IPS-15b (cell line): ENCODE measurements around the gene LRSAM1.

ENCODE experiments used
- H3K27me3 ChIP-seq: one replicate; pipeline ENCODE4 v1.6.1; 2013; ENCODE audit warnings: low read length; ENCODE audit not compliant: control insufficient read depth, insufficient read depth
- H3K36me3 ChIP-seq: one replicate; pipeline ENCODE4 v1.6.1; 2013; ENCODE audit warnings: low read length; ENCODE audit not compliant: control insufficient read depth, insufficient read depth
- H3K4me1 ChIP-seq: one replicate; pipeline ENCODE4 v1.6.1; 2013; ENCODE audit warnings: mild to moderate bottlenecking, low read length; ENCODE audit not compliant: control insufficient read depth, insufficient read depth
- H3K4me3 ChIP-seq: one replicate; pipeline ENCODE4 v1.5.1; 2013; ENCODE audit warnings: low read depth, low read length
- H3K9ac ChIP-seq: one replicate; pipeline ENCODE4 v1.6.1; 2013; ENCODE audit warnings: low read depth, mild to moderate bottlenecking, low read length
- H3K9me3 ChIP-seq: one replicate; pipeline ENCODE4 v1.6.1; 2013; ENCODE audit warnings: mild to moderate bottlenecking, low read length; ENCODE audit not compliant: control insufficient read depth, insufficient read depth

Gene LRSAM1

GRCh38 chr9:127467621-127468020 lies 16.3 kb downstream of the LRSAM1 start:
- H3K4me1 ChIP-seq: no peaks in the 10 kb centered on the region
- H3K9ac ChIP-seq: no peak overlapping the region
- peaks cover 7% of the 10 kb centered on the region for H3K36me3 ChIP-seq
- no peaks in the 10 kb centered on the region for H3K27me3 ChIP-seq
- no peak overlapping the region for H3K4me3 ChIP-seq
- H3K9me3 ChIP-seq: no peaks in the 10 kb centered on the region

GRCh38 chr9:127470662-127471061 lies 19.4 kb downstream of the LRSAM1 start:
- H3K9ac ChIP-seq: no peak overlapping the region
- no peak overlapping the region for H3K4me3 ChIP-seq
- H3K4me1 ChIP-seq: no peaks in the 10 kb centered on the region
- no peaks in the 10 kb centered on the region for H3K9me3 ChIP-seq
- no peaks in the 10 kb centered on the region for H3K27me3 ChIP-seq
- no peaks in the 10 kb centered on the region for H3K36me3 ChIP-seq

DNA sequence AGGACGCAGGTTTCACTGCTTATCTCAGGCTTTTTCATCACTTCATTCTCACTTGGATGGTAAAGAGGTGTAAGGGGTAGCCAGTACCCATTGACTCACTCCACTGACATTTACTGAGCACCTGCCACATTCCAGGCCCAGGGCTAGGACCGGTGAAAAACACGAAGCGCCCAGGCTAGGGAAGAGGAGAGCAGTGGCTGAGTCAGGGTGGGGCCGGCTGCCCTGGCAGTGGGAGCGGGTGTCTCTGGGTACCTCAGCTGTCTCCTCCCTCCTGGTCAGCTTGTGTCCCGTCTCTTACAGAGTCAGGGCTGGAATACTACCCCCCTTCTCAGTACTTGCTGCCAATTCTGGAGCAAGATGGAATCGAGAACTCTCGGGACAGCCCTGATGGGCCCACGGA lies 22.2 kb downstream of the LRSAM1 start:
- no peak overlapping the region for H3K4me3 ChIP-seq
- H3K9ac ChIP-seq: no peak overlapping the region
- H3K4me1 ChIP-seq: no peaks in the 10 kb centered on the region
- no peaks in the 10 kb centered on the region for H3K27me3 ChIP-seq
- H3K9me3 ChIP-seq: no peaks in the 10 kb centered on the region
- peaks cover 3% of the 10 kb centered on the region for H3K36me3 ChIP-seq

GRCh38 chr9:127473932-127474331 lies 22.6 kb downstream of the LRSAM1 start:
- no peaks in the 10 kb centered on the region for H3K9me3 ChIP-seq
- H3K27me3 ChIP-seq: no peaks in the 10 kb centered on the region
- H3K4me1 ChIP-seq: no peaks in the 10 kb centered on the region
- no peak overlapping the region for H3K9ac ChIP-seq
- peaks cover 4% of the 10 kb centered on the region for H3K36me3 ChIP-seq
- H3K4me3 ChIP-seq: no peak overlapping the region

DNA sequence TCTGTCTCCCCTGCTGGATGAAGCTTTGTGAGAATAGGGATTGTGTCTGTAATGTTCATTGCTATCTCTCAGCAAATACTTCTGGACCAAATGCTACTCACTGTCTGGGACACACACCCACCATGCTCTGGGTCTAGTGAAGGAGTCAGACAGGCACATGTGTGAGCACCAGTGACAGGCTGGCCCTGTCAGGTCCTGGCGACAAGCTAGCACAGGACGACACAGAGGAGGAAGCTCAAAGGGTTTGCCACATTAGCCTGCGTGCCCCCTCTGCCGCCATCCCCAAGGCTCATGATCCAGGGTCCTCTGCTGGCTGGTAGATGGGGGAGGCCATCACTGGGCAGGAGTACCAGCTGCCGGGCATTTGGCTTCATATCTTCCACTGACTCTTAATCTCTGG lies 23.3 kb downstream of the LRSAM1 start:
- H3K4me1 ChIP-seq: no peaks in the 10 kb centered on the region
- H3K9ac ChIP-seq: no peak overlapping the region
- no peaks in the 10 kb centered on the region for H3K27me3 ChIP-seq
- no peaks in the 10 kb centered on the region for H3K9me3 ChIP-seq
- peaks cover 6% of the 10 kb centered on the region for H3K36me3 ChIP-seq
- no peak overlapping the region for H3K4me3 ChIP-seq

GRCh38 chr9:127479507-127480081 lies 28.3 kb downstream of the LRSAM1 start:
- peaks cover 16% of the 10 kb centered on the region for H3K36me3 ChIP-seq
- H3K4me3 ChIP-seq: no peak overlapping the region
- no peaks in the 10 kb centered on the region for H3K9me3 ChIP-seq
- H3K9ac ChIP-seq: no peak overlapping the region
- H3K27me3 ChIP-seq: no peaks in the 10 kb centered on the region
- H3K4me1 ChIP-seq: no peaks in the 10 kb centered on the region

- Histone ChIP-seq H3K36me3 (peaks cover 23% of the 10 kb centered on the region), H3K4me1 (no peaks in the 10 kb centered on the region), H3K9ac (no peak overlapping the region), H3K27me3 (no peaks in the 10 kb centered on the region), H3K4me3 (no peak overlapping the region), H3K9me3 (no peaks in the 10 kb centered on the region)
Measured at GRCh38 chr9:127482662-127483061, 31.4 kb downstream of the LRSAM1 start.

GRCh38 chr9:127485995-127486394 lies 34.7 kb downstream of the LRSAM1 start:
- H3K36me3 ChIP-seq: peaks cover 15% of the 10 kb centered on the region
- no peaks in the 10 kb centered on the region for H3K4me1 ChIP-seq
- H3K27me3 ChIP-seq: no peaks in the 10 kb centered on the region
- no peaks in the 10 kb centered on the region for H3K9me3 ChIP-seq
- no peak overlapping the region for H3K9ac ChIP-seq
- no peak overlapping the region for H3K4me3 ChIP-seq

DNA sequence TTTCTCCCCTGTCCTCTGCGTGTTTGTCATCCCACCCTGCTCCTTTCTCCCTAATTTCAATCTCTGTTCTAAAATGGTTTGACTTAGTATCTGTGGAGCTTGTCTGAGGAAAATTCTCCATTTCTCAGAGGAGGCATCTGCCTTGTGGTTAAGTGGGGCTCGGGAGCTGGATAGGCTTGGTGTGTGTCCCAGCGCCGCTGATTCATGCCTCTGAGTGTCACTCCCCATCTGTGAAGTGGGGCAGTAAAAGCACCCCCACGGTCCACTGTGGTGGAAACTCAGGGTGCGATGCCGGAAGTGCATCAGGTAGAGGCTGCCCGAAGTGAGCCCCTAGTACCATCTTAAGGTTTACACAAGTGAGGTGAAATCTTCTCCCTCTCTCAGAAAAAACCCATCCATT lies 37.6 kb downstream of the LRSAM1 start:
- Histone ChIP-seq H3K4me1 (no peaks in the 10 kb centered on the region), H3K27me3 (no peaks in the 10 kb centered on the region), H3K36me3 (peaks cover 15% of the 10 kb centered on the region), H3K4me3 (no peak overlapping the region), H3K9me3 (no peaks in the 10 kb centered on the region), H3K9ac (no peak overlapping the region)

GRCh38 chr9:127489471-127490115 lies 38.3 kb downstream of the LRSAM1 start:
- H3K9me3 ChIP-seq: no peaks in the 10 kb centered on the region
- no peaks in the 10 kb centered on the region for H3K4me1 ChIP-seq
- H3K36me3 ChIP-seq: peaks cover 15% of the 10 kb centered on the region
- no peaks in the 10 kb centered on the region for H3K27me3 ChIP-seq
- no peak overlapping the region for H3K9ac ChIP-seq
- H3K4me3 ChIP-seq: no peak overlapping the region

DNA sequence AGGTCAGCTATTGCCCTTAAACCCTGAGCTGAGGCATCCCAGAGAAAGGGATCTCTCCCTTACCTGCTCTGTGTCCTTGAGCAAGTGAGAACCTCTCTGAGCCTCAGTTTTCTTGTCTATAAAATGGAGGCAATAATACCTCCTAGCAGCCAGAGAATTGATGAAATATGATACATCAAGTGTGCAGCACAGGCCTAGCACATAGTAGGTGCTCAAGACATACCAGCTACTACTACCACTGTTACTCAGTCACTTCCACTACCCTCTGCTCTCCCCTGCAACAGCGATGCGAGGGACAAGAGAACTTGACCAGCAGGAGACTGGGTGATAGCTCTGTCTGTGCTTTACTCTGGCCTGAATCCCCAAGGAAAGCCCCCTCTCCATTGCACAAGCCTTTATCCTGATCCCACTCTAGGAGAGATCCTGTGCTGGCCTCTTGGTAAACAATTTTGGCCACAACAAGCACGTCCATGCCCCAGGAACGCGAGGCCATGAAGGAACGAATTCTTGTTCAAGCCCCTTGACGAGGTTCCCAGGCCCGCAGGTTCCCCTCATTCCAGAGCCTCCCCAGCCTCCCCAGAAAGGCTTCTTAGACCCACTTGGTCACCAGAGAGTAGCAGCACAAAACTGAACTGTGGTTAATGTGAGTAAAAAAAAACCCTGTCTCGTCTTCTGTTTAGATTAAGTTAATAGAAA lies 39.4 kb downstream of the LRSAM1 start:
- H3K9me3 ChIP-seq: no peaks in the 10 kb centered on the region
- peaks cover 19% of the 10 kb centered on the region for H3K36me3 ChIP-seq
- no peaks in the 10 kb centered on the region for H3K27me3 ChIP-seq
- H3K4me3 ChIP-seq: no peak overlapping the region
- H3K4me1 ChIP-seq: no peaks in the 10 kb centered on the region
- H3K9ac ChIP-seq: no peak overlapping the region

- Histone ChIP-seq H3K9me3 (no peaks in the 10 kb centered on the region), H3K36me3 (peaks cover 20% of the 10 kb centered on the region), H3K4me3 (no peak overlapping the region), H3K4me1 (no peaks in the 10 kb centered on the region), H3K9ac (no peak overlapping the region), H3K27me3 (no peaks in the 10 kb centered on the region)
Measured at GRCh38 chr9:127491516-127491915, 40.2 kb downstream of the LRSAM1 start.
